HTR-8/SVneo (cell line): Measurements from ENCODE around the gene MAPKAPK3.

ENCODE experiments used
- DNase-seq: peaks from one replicate; pipeline ENCODE4 v3.0.0; 2011; ENCODE audit warnings: low spot score, mixed read lengths; ENCODE audit not compliant: insufficient read length
- FAIRE-seq: peaks from 2 replicates; lab custom pipeline; 2011; peaks lifted over from hg19 to GRCh38; lab: Jason Lieb, UNC

MAPKAPK3 gene

GRCh38 chr3:50617096-50617791 lies at the start of gene MAPKAPK3:
TSS of gene MAPKAPK3 (plus strand) at chr3:50617151. CDS start at chr3:50617566, 415 bp downstream.
- DNase-seq (no peak), FAIRE-seq (peak; percentile 23)

GRCh38 chr3:50567386-50568167 lies 49.4 kb upstream of the MAPKAPK3 start, which contains the start of gene C3orf18:
TSS of gene C3orf18 (minus strand) at chr3:50567747. CDS start at chr3:50565699, 2,048 bp downstream.
- FAIRE-seq (no peak), DNase-seq (peak; percentile 89)

DNA sequence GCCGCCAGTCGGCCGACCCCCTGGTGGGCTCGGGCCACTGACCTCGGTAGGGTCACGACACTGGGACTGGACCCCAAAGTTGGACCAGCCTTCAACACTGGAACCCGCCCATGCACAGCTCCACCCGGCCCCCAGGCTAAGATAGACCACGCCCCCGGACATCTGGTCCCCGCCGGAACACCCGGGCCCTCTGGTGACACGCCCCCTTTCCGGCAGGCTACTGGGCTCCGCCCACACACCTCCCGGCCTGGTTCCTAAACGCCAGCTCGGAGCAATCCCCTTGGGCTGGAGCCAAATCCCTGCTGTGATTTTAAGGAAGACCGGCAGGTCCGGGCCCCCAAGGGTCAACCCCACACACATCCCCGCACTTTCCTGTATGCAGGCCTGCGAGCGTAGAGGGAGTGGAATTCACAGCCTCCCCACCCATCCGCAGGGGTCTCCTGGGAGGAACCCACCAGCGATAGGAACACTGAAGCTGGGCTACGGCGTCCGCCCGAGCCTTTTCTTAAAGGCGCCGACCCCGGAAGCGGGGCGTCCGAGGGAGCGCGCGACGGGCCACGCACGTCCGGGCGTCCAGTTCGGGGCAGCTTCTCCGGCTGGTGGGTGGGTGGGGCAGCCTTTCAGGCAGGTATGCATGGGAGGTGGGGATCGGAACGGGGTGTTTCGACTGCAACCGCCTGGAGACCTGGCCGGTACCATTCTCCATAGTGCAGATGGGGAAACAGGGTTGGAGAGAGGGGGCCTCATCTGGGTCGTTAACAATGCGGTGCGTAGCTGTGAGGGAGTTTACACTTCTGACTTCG lies 47.8 kb upstream of the MAPKAPK3 start, which contains the start of gene HEMK1:
Gene HEMK1 (plus strand): TSS at position 576 of the 803 bp plus-strand sequence. CDS start 1,583 bp downstream, outside the sequence.
- peak; percentile 98 for DNase-seq
- peak; percentile 69 for FAIRE-seq

- FAIRE-seq (no peak), DNase-seq (no peak)
Observed at GRCh38 chr3:50570508-50571279, 46.3 kb upstream of the MAPKAPK3 start.

GRCh38 chr3:50571486-50571885 lies 45.5 kb upstream of the MAPKAPK3 start:
- DNase-seq: no peak
- no peak for FAIRE-seq

GRCh38 chr3:50572158-50572557 lies 44.8 kb upstream of the MAPKAPK3 start:
- DNase-seq (peak; percentile 66), FAIRE-seq (peak; percentile 9)

- no peak for FAIRE-seq
- no peak for DNase-seq
Observed at GRCh38 chr3:50572801-50573371, 44.1 kb upstream of the MAPKAPK3 start.

DNA sequence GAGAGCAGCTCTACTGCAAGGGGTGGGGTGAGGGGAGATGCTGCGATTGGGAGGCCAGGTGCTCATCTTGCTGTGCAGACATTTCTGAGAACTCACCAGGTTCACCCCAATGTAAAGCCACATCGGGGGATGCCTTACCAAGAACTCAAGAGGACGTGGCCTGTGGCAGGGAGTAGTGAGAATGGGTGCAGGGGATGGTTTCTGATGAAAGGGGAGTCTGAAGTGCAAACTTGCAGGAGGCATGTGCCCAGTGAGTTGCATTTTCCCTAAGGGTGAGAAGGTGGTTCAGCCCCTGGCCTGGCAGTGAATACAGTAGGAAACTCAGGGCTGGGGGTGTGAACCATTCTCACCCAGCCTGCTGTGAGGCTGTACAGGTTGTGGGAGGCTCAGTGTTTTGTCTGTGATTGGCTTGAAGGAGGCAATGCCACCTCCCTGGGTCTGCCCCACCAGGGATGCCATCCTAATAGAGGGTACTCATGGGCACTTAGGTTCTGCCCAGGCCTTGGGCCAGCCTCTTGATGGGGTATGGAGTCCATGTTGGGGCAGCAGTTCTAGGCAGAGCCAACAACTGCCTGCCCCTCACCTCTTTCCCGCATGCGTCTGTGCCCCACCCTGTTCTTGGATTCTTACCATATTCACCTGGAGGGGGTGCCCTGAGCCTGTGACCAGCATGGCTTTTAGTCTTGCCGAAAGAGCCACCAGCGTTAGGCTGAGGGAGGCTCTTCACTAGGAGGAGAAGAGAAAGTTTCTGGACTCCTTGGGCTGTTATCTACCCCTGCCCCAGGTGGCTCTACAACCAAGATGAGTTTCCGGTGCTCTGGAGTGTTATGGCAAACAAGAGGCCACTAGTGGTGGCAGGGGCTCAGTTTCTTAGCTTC lies 43.1 kb upstream of the MAPKAPK3 start:
- no peak for FAIRE-seq
- no peak for DNase-seq

- DNase-seq (no peak), FAIRE-seq (peak; percentile 16)
Observed at GRCh38 chr3:50574444-50574831, 42.5 kb upstream of the MAPKAPK3 start.

DNA sequence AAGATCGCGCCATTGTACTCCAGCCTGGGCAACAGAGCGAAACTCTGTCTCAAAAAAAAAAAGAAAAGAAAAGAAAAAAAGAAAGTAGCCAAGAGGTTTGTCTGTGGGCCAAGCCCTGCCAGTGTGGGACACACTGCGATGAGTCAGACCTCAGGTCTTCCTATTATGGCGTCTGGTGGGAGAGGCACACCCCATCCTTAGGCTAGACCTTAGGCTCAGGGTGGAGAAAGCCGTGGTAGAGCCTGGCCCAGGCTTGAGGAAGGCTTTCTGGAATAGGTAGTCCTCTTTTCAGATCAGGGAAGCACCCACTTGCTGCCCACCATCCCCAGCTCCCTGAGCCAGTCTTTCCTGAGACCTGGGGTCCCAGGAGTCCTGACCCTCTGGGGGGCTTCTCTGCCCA lies 41.6 kb upstream of the MAPKAPK3 start:
- FAIRE-seq (no peak), DNase-seq (no peak)

- no peak for DNase-seq
- FAIRE-seq: no peak
Observed at GRCh38 chr3:50577348-50577747, 39.6 kb upstream of the MAPKAPK3 start.

- DNase-seq: no peak
- no peak for FAIRE-seq
Observed at GRCh38 chr3:50580683-50581458, 36.1 kb upstream of the MAPKAPK3 start.

- DNase-seq: no peak
- FAIRE-seq: no peak
Observed at GRCh38 chr3:50581459-50581842, 35.5 kb upstream of the MAPKAPK3 start.

DNA sequence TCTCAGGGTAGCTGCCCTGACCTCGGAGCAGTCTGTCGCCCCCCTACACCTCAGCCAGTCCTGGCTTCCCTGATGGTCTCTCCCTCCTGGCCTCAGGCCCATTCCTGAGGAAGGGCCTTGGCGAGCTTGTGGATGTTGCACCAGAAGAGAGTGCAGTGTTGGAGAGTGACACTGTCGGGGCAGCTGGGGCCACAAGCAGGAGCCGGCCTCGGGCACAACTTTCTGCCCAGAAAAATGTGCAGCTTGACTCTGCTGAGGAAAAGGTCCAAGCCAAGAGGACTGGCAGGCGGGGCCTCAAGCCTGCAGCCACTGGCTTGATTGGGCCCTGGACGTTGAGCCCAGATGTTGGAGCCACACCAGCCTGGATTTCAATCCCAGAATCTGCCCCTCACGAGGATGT lies 34.9 kb upstream of the MAPKAPK3 start:
- no peak for DNase-seq
- FAIRE-seq: no peak

DNA sequence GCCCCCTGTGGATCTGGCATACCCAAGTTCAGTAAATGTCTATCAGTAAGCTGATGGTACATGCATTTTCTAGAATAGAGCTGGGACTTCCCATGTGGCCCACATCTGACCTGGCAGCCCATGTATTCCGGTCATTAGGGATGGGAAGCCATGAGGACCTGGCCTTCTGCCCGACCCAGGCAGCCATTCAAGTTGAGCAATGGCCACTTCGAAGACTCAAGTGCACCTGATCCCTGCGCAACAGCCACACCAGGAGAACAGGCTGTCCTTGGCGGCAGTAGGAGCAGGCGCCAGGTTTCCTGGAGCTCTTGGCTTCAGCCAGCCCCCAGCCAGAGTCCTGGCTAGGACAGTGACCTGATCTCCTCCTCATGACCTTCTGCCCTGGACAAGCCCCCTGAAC lies 33.1 kb upstream of the MAPKAPK3 start:
- DNase-seq (no peak), FAIRE-seq (no peak)

GRCh38 chr3:50584391-50584790 lies 32.6 kb upstream of the MAPKAPK3 start:
- DNase-seq (no peak), FAIRE-seq (no peak)

DNA sequence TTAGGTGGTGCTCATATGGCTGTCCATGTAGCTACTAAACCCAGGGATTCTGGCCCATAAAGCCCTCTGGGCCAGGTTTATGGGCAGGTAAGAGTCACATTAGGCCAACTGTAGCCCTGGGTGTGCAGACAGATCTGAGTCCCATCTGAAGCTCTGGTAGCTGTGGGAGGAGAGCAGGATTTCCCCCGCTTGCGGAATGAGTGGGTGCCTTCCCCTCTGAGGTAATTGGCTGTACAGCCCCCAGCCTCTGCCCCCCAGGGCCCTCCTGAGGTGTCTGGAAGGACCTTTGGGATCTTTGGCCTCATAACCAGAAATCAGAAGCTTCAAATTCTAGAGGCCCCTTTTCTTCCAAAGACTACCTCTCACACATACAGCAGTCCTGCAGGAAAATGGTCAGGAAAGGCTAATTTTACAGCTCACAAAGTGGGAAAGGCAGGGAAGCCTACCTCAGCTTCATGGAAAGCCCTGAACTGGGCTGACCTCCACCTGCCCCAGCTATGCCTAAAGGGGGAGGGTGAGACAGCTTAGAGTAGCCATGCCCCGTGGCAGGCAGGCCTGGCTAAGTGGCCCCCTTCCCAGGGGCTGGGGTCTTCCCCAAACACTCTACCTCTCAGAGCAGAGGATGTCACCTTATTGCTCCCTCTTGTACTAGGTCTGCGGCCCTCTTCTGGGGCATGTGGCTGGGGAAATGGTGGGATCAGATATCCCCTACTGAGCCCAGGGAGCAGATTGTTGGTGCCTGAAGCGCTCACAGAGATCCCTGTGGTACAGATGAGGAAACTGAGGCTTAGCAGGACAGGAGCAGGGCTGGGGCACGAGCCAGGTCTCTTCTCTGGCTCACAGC lies 30.8 kb upstream of the MAPKAPK3 start:
- FAIRE-seq: no peak
- no peak for DNase-seq
